Liver (tissue), 9 donors: Measurements from ENCODE around the gene CALML3. TPM values are rescaled to one million over a fixed set of nuclear protein-coding genes. Genes with fewer than 3 reads are reported as not detected.

Experiments used
- DNase-seq: peaks from one replicate; pipeline ENCODE4 v3.0.0-alpha.2; 2017; ENCODE audit warnings: low spot score
- H3K27ac ChIP-seq, 2 donors: one replicate each; pipeline ENCODE4 v1.7.0; 2013; ENCODE audit warnings: inconsistent platforms in 2 of 2, low read length in 2 of 2, control low read depth in 1 of 2, low read depth in 1 of 2, mild to moderate bottlenecking in 1 of 2
- H3K27me3 ChIP-seq, 4 donors: one replicate each; pipeline versions ENCODE4 v1.6.1 to v1.7.0; 2013; ENCODE audit warnings: low read length in 3 of 4, inconsistent platforms in 1 of 4, mild to moderate bottlenecking in 1 of 4, moderate library complexity in 1 of 4; ENCODE audit not compliant: control insufficient read depth in 4 of 4, insufficient read depth in 4 of 4
- H3K36me3 ChIP-seq, 4 donors: one replicate each; pipeline versions ENCODE4 v1.6.1 to v1.7.0; 2013; ENCODE audit warnings: low read length in 3 of 4, mild to moderate bottlenecking in 3 of 4, low read depth in 1 of 4, moderate library complexity in 1 of 4; ENCODE audit not compliant: control insufficient read depth in 4 of 4, insufficient read depth in 3 of 4
- H3K4me1 ChIP-seq, 4 donors: one replicate each; pipeline versions ENCODE4 v1.6.1 to v1.7.0; 2013; ENCODE audit warnings: low read length in 3 of 4, mild to moderate bottlenecking in 3 of 4, moderate library complexity in 1 of 4; ENCODE audit not compliant: control insufficient read depth in 4 of 4, insufficient read depth in 4 of 4
- H3K4me3 ChIP-seq, 3 donors: one replicate each; pipeline versions ENCODE4 v1.6.1 to v1.7.0; 2013; ENCODE audit warnings: low read length in 3 of 3, control low read depth in 1 of 3, low read depth in 1 of 3, mild to moderate bottlenecking in 1 of 3
- H3K9ac ChIP-seq, 2 donors: one replicate each; pipeline ENCODE4 v1.7.0; 2013; ENCODE audit warnings: low read length in 2 of 2, mild to moderate bottlenecking in 2 of 2, moderate library complexity in 2 of 2, control low read depth in 1 of 2, low read depth in 1 of 2
- H3K9me3 ChIP-seq, 4 donors: one replicate each; pipeline versions ENCODE4 v1.6.1 to v1.7.0; 2013; ENCODE audit warnings: low read length in 3 of 4; ENCODE audit not compliant: control insufficient read depth in 4 of 4
- ATF3 ChIP-seq: IDR thresholded peaks from 2 replicates; pipeline ENCODE4 v1.6.1; 2016; ENCODE audit warnings: antibody characterized with exemption
- EGR1 ChIP-seq, 2 donors: IDR thresholded peaks; 2 replicates each; pipeline ENCODE4 v1.6.1; 2016 to 2018; ENCODE audit warnings: antibody characterized with exemption in 2 of 2, low read depth in 2 of 2
- FOXA2 ChIP-seq: IDR thresholded peaks from 2 replicates; pipeline ENCODE4 v1.6.1; 2016; ENCODE audit warnings: antibody characterized with exemption
- HNF4A ChIP-seq, 2 donors: conservative IDR thresholded peaks; 2 replicates each; pipeline ENCODE4 v1.6.1; 2016; ENCODE audit warnings: antibody characterized with exemption in 2 of 2, mild to moderate bottlenecking in 2 of 2
- NR2F2 ChIP-seq: IDR thresholded peaks from 2 replicates; pipeline ENCODE4 v1.6.1; 2016; ENCODE audit warnings: antibody characterized with exemption
- RAD21 ChIP-seq, 2 donors: IDR thresholded peaks; 2 replicates each; pipeline ENCODE4 v1.6.1; 2016; ENCODE audit warnings: antibody characterized with exemption in 2 of 2, mild to moderate bottlenecking in 2 of 2
- REST ChIP-seq: IDR thresholded peaks from 2 replicates; pipeline ENCODE4 v1.6.1; 2016; ENCODE audit warnings: antibody characterized with exemption, mild to moderate bottlenecking
- RXRA ChIP-seq, 2 donors: IDR thresholded peaks; 2 replicates each; pipeline ENCODE4 v1.6.1; 2017 to 2018; ENCODE audit warnings: antibody characterized with exemption in 2 of 2, mild to moderate bottlenecking in 1 of 2
- SP1 ChIP-seq: IDR thresholded peaks from 2 replicates; pipeline ENCODE4 v1.6.1; 2018; ENCODE audit warnings: antibody characterized with exemption, mild to moderate bottlenecking
- ZBTB33 ChIP-seq: IDR thresholded peaks from 2 replicates; pipeline ENCODE4 v1.6.1; 2016; ENCODE audit warnings: antibody characterized with exemption
- WGBS: extraction: QIAGEN DNeasy Blood & Tissue Kit; methylation state at CpG from one replicate; pipeline ENCODE4 v1.1.7; 2013; 5-methylcytosine and 5-hydroxymethylcytosine counted together
- polyA plus RNA-seq, 2 donors: library from polyadenylated mRNA; stranded (reverse) in 1 of 2; unstranded in 1 of 2; fragments of 200-250 nt in 1 of 2; fragments of >200 nt in 1 of 2; fragmentation: Nextera tagmentation in 1 of 2; extraction: Ambion mirVana in 1 of 2; gene quantifications; one replicate each; pipeline versions ENCODE4 v1.2.1 to v1.2.3, GENCODE V29; 2013 to 2015
- total RNA-seq, 2 donors: library from RNA; depleted of rRNA; stranded (reverse); fragments of >200 nt; gene quantifications; one replicate each; pipeline ENCODE4 v1.2.3, GENCODE V29; 2014
- TF ChIP-seq, protein P1 (sequence below): IDR thresholded peaks from 2 replicates; pipeline ENCODE4 v1.6.1; 2016; ENCODE audit warnings: antibody characterized with exemption
- TF ChIP-seq, protein P2 (sequence below): fragments of 150-350 bp; IDR thresholded peaks from 2 replicates; pipeline ENCODE4 v1.5.1; 2017; ENCODE audit warnings: improper control_type of control experiment, low read depth, low read length; ENCODE audit not compliant: missing input control
- donor health status: healthy.
- donor health status: healthy.
- donor health status: healthy.
- donor health status: healthy.
- donor health status: healthy.

The CALML3 gene
- total and polyA plus RNA-seq, 4 donors: not detected

- no peaks in the 10 kb centered on the region for H3K36me3 ChIP-seq
- H3K27ac ChIP-seq: no peak overlapping the region
- no peak overlapping the region for H3K9ac ChIP-seq
- H3K4me1 ChIP-seq: peaks cover 0 to 14% (median 11%) of the 10 kb centered on the region in 4 donors
- DNase-seq: no peak
- H3K27me3 ChIP-seq: no peaks in the 10 kb centered on the region
- WGBS: 93% methylated on average over 3 of the region's 3 CpGs
- no peaks in the 10 kb centered on the region for H3K9me3 ChIP-seq
- TF ChIP-seq, protein P1, sequence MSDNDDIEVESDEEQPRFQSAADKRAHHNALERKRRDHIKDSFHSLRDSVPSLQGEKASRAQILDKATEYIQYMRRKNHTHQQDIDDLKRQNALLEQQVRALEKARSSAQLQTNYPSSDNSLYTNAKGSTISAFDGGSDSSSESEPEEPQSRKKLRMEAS: no peak
- TF ChIP-seq, protein P2, sequence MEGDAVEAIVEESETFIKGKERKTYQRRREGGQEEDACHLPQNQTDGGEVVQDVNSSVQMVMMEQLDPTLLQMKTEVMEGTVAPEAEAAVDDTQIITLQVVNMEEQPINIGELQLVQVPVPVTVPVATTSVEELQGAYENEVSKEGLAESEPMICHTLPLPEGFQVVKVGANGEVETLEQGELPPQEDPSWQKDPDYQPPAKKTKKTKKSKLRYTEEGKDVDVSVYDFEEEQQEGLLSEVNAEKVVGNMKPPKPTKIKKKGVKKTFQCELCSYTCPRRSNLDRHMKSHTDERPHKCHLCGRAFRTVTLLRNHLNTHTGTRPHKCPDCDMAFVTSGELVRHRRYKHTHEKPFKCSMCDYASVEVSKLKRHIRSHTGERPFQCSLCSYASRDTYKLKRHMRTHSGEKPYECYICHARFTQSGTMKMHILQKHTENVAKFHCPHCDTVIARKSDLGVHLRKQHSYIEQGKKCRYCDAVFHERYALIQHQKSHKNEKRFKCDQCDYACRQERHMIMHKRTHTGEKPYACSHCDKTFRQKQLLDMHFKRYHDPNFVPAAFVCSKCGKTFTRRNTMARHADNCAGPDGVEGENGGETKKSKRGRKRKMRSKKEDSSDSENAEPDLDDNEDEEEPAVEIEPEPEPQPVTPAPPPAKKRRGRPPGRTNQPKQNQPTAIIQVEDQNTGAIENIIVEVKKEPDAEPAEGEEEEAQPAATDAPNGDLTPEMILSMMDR: no peak
- TF ChIP-seq RAD21 (IDR thresholded peaks at IDR 0.05) (no peak), EGR1 (IDR thresholded peaks at IDR 0.05; ENCODE audit: low read depth in 2 of 2) (no peak), HNF4A (conservative IDR thresholded peaks at IDR 0.05) (no peak), NR2F2 (no peak), ATF3 (no peak), FOXA2 (no peak), SP1 (no peak)
- H3K4me3 ChIP-seq: no peak overlapping the region
These were observed 16.1 kb downstream of the CALML3 start for GRCh38 chr10:5540891-5541290.

GRCh38 chr10:5542100-5542499 is 17.3 kb downstream of the CALML3 start:
- Histone ChIP-seq H3K9me3 (no peaks in the 10 kb centered on the region), H3K4me3 (no peak overlapping the region), H3K4me1 (peaks cover 0 to 23% (median 15%) of the 10 kb centered on the region in 4 donors), H3K9ac (no peak overlapping the region), H3K27ac (no peak overlapping the region), H3K36me3 (no peaks in the 10 kb centered on the region), H3K27me3 (no peaks in the 10 kb centered on the region)
- TF ChIP-seq, protein P2: no peak
- TF ChIP-seq, protein P1: no peak
- no peak for TF ChIP-seq REST
- no peak for TF ChIP-seq RAD21 (IDR thresholded peaks at IDR 0.05)
- TF ChIP-seq ZBTB33: no peak
- no peak for TF ChIP-seq RXRA (IDR thresholded peaks at IDR 0.05)
- no peak for TF ChIP-seq NR2F2
- 99% methylated on average over 1 of the region's 1 CpG for WGBS
- no peak for DNase-seq
